ENCODE results near the gene HLCS.

Gene HLCS

DNA sequence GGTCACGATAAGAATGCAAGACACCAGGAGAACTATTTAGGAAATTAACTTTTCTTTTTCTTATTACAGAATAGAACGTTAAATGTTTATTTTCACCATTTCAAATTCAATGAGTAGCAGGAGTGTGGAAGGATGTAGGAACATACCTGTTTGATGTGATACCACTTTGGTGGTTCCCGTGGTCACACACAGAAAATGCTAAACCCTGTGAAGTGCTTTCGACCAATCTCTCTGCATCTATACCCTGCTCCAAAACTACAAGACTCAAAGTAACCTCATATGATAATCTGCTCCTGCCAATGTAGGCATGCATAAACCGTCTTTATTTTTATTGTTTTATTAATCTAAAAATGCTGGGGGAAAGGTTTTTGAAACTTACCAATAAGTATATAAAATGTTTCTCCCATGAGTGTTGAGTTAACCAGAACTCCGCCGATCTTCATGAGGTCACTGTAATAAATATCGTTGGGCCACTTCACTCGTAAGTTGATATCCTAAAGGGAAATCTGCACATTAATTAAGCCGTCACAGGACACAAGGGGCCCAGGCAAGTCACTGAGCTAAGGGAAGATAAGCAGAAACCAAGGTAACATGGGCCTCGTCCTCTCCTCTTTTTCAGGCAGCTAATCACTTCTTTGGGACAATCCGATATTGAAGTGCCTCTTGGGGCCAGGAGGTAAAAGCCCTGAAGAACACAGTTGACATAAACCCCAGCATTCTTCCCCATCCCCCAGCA lies 207.0 kb downstream of the HLCS start (continued):
- TF ChIP-seq, protein P1, sequence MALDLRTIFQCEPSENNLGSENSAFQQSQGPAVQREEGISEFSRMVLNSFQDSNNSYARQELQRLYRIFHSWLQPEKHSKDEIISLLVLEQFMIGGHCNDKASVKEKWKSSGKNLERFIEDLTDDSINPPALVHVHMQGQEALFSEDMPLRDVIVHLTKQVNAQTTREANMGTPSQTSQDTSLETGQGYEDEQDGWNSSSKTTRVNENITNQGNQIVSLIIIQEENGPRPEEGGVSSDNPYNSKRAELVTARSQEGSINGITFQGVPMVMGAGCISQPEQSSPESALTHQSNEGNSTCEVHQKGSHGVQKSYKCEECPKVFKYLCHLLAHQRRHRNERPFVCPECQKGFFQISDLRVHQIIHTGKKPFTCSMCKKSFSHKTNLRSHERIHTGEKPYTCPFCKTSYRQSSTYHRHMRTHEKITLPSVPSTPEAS (tag by site-specific recombination; IDR thresholded peaks at IDR 0.05), result no peak
- TF ChIP-seq, protein P2, sequence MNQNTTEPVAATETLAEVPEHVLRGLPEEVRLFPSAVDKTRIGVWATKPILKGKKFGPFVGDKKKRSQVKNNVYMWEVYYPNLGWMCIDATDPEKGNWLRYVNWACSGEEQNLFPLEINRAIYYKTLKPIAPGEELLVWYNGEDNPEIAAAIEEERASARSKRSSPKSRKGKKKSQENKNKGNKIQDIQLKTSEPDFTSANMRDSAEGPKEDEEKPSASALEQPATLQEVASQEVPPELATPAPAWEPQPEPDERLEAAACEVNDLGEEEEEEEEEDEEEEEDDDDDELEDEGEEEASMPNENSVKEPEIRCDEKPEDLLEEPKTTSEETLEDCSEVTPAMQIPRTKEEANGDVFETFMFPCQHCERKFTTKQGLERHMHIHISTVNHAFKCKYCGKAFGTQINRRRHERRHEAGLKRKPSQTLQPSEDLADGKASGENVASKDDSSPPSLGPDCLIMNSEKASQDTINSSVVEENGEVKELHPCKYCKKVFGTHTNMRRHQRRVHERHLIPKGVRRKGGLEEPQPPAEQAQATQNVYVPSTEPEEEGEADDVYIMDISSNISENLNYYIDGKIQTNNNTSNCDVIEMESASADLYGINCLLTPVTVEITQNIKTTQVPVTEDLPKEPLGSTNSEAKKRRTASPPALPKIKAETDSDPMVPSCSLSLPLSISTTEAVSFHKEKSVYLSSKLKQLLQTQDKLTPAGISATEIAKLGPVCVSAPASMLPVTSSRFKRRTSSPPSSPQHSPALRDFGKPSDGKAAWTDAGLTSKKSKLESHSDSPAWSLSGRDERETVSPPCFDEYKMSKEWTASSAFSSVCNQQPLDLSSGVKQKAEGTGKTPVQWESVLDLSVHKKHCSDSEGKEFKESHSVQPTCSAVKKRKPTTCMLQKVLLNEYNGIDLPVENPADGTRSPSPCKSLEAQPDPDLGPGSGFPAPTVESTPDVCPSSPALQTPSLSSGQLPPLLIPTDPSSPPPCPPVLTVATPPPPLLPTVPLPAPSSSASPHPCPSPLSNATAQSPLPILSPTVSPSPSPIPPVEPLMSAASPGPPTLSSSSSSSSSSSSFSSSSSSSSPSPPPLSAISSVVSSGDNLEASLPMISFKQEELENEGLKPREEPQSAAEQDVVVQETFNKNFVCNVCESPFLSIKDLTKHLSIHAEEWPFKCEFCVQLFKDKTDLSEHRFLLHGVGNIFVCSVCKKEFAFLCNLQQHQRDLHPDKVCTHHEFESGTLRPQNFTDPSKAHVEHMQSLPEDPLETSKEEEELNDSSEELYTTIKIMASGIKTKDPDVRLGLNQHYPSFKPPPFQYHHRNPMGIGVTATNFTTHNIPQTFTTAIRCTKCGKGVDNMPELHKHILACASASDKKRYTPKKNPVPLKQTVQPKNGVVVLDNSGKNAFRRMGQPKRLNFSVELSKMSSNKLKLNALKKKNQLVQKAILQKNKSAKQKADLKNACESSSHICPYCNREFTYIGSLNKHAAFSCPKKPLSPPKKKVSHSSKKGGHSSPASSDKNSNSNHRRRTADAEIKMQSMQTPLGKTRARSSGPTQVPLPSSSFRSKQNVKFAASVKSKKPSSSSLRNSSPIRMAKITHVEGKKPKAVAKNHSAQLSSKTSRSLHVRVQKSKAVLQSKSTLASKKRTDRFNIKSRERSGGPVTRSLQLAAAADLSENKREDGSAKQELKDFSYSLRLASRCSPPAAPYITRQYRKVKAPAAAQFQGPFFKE (tag by site-specific recombination; IDR thresholded peaks at IDR 0.05; ENCODE audit: borderline replicate concordance), result no peak
- no peak for TF ChIP-seq ZNF558 (tag by site-specific recombination; IDR thresholded peaks at IDR 0.05)
- peak; percentile 71 for TF ChIP-seq ZBTB48 (tag by site-specific recombination; IDR thresholded peaks at IDR 0.05)
- 0 out of 2 replicates have a peak, but pooled peaks have one; percentile 12 for TF ChIP-seq OVOL3 (tag by site-specific recombination; IDR thresholded peaks at IDR 0.05)
- no peak for TF ChIP-seq GFI1B (tag by site-specific recombination; IDR thresholded peaks at IDR 0.05)
- TF ChIP-seq BCL11B (tag by site-specific recombination; IDR thresholded peaks at IDR 0.05; ENCODE audit: low read depth), result no peak
- TF ChIP-seq, protein P3, sequence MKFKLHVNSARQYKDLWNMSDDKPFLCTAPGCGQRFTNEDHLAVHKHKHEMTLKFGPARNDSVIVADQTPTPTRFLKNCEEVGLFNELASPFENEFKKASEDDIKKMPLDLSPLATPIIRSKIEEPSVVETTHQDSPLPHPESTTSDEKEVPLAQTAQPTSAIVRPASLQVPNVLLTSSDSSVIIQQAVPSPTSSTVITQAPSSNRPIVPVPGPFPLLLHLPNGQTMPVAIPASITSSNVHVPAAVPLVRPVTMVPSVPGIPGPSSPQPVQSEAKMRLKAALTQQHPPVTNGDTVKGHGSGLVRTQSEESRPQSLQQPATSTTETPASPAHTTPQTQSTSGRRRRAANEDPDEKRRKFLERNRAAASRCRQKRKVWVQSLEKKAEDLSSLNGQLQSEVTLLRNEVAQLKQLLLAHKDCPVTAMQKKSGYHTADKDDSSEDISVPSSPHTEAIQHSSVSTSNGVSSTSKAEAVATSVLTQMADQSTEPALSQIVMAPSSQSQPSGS (tag by site-specific recombination; IDR thresholded peaks at IDR 0.05; ENCODE audit: low read depth), result peak; percentile 82
- no peak for TF ChIP-seq ZNF792 (tag by site-specific recombination; IDR thresholded peaks at IDR 0.05)
- TF ChIP-seq ZSCAN30 (tag by site-specific recombination; IDR thresholded peaks at IDR 0.05), result no peak
- TF ChIP-seq, protein P4, sequence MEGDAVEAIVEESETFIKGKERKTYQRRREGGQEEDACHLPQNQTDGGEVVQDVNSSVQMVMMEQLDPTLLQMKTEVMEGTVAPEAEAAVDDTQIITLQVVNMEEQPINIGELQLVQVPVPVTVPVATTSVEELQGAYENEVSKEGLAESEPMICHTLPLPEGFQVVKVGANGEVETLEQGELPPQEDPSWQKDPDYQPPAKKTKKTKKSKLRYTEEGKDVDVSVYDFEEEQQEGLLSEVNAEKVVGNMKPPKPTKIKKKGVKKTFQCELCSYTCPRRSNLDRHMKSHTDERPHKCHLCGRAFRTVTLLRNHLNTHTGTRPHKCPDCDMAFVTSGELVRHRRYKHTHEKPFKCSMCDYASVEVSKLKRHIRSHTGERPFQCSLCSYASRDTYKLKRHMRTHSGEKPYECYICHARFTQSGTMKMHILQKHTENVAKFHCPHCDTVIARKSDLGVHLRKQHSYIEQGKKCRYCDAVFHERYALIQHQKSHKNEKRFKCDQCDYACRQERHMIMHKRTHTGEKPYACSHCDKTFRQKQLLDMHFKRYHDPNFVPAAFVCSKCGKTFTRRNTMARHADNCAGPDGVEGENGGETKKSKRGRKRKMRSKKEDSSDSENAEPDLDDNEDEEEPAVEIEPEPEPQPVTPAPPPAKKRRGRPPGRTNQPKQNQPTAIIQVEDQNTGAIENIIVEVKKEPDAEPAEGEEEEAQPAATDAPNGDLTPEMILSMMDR (tag by site-specific recombination; IDR thresholded peaks at IDR 0.05), result no peak
- peak; percentile 60; the same call in 1 of the 2 replicates for TF ChIP-seq ZNF561 (tag by site-specific recombination; IDR thresholded peaks at IDR 0.05; ENCODE audit: borderline replicate concordance)
- TF ChIP-seq ZFHX2 (tag by site-specific recombination; conservative IDR thresholded peaks at IDR 0.05), result no peak
- no peak for TF ChIP-seq ZNF707 (tag by site-specific recombination; IDR thresholded peaks at IDR 0.05)
- no peak for TF ChIP-seq KLF1 (tag by site-specific recombination; IDR thresholded peaks at IDR 0.05)
- TF ChIP-seq, protein P5, sequence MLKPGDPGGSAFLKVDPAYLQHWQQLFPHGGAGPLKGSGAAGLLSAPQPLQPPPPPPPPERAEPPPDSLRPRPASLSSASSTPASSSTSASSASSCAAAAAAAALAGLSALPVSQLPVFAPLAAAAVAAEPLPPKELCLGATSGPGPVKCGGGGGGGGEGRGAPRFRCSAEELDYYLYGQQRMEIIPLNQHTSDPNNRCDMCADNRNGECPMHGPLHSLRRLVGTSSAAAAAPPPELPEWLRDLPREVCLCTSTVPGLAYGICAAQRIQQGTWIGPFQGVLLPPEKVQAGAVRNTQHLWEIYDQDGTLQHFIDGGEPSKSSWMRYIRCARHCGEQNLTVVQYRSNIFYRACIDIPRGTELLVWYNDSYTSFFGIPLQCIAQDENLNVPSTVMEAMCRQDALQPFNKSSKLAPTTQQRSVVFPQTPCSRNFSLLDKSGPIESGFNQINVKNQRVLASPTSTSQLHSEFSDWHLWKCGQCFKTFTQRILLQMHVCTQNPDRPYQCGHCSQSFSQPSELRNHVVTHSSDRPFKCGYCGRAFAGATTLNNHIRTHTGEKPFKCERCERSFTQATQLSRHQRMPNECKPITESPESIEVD (tag by site-specific recombination; IDR thresholded peaks at IDR 0.05), result peak; percentile 78; the same call in 1 of the 2 replicates
- no peak for TF ChIP-seq ZNF16 (tag by site-specific recombination; IDR thresholded peaks at IDR 0.05; ENCODE audit: low read depth)
- TF ChIP-seq ZNF530 (tag by site-specific recombination; IDR thresholded peaks at IDR 0.05; ENCODE audit: low read depth), result no peak
- no peak for TF ChIP-seq ZNF146 (tag by site-specific recombination; IDR thresholded peaks at IDR 0.05)
- no peak for TF ChIP-seq KLF16 (tag by site-specific recombination; IDR thresholded peaks at IDR 0.05)
- TF ChIP-seq ZNF585B (tag by site-specific recombination; IDR thresholded peaks at IDR 0.05), result no peak
- no peak for TF ChIP-seq ZNF596 (tag by site-specific recombination; IDR thresholded peaks at IDR 0.05)
- TF ChIP-seq ZNF560 (tag by site-specific recombination; IDR thresholded peaks at IDR 0.05; ENCODE audit: borderline replicate concordance), result no peak
- TF ChIP-seq ZNF394 (tag by site-specific recombination; IDR thresholded peaks at IDR 0.05; ENCODE audit: borderline replicate concordance), result peak; percentile 59; the same call in 1 of the 2 replicates
- TF ChIP-seq ZNF114 (tag by site-specific recombination; IDR thresholded peaks at IDR 0.05), result no peak
- no peak for TF ChIP-seq ZNF19 (tag by site-specific recombination; IDR thresholded peaks at IDR 0.05; ENCODE audit: low read depth)
- TF ChIP-seq MEIS1 (CRISPR knock-in tag; IDR thresholded peaks at IDR 0.05; ENCODE audit: borderline replicate concordance), result no peak
- TF ChIP-seq, protein P6, sequence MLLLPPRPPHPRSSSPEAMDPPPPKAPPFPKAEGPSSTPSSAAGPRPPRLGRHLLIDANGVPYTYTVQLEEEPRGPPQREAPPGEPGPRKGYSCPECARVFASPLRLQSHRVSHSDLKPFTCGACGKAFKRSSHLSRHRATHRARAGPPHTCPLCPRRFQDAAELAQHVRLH (tag by site-specific recombination; IDR thresholded peaks at IDR 0.05), result no peak
